Calu3 (cell line): ENCODE results near the gene SLMAP. TPM values are rescaled to one million over a fixed set of nuclear protein-coding genes. Genes with fewer than 3 reads are reported as not detected.

Source experiments
- BruUV-seq: library from RNA; stranded (reverse); fragments of 400-500 nt; replicated peaks from 2 replicates; lab custom pipeline; 2021; lab: Mats Ljungman, UMichigan
- CTCF ChIA-PET: fragments of 300-600 bp; sonication (Branson Sonifier 250); formaldehyde crosslinking; loops from one replicate; lab custom pipeline; 2022; ENCODE audit warnings: antibody characterized with exemption; lab: Charles Lee
- DNase-seq: peaks from one replicate; pipeline ENCODE4 v3.0.0; 2022
- H3K27ac Mint-ChIP-seq: one replicate; pipeline ENCODE4 v1.8.0; 2022; ENCODE audit warnings: mixed read lengths; ENCODE audit not compliant: unreplicated experiment
- H3K27me3 Mint-ChIP-seq: one replicate; pipeline ENCODE4 v1.8.0; 2022; ENCODE audit warnings: mixed read lengths; ENCODE audit not compliant: unreplicated experiment
- H3K36me3 Mint-ChIP-seq: one replicate; pipeline ENCODE4 v1.8.0; 2022; ENCODE audit warnings: mild to moderate bottlenecking, moderate library complexity, mixed read lengths; ENCODE audit not compliant: insufficient read depth, unreplicated experiment
- H3K4me1 Mint-ChIP-seq: one replicate; pipeline ENCODE4 v1.8.0; 2022; ENCODE audit warnings: mild to moderate bottlenecking, low read depth, mixed read lengths; ENCODE audit not compliant: unreplicated experiment
- H3K4me3 Mint-ChIP-seq: one replicate; pipeline ENCODE4 v1.8.0; 2022; ENCODE audit warnings: mild to moderate bottlenecking, low read depth, moderate library complexity, mixed read lengths; ENCODE audit not compliant: unreplicated experiment
- H3K9me3 Mint-ChIP-seq: one replicate; pipeline ENCODE4 v1.8.0; 2022; ENCODE audit warnings: low read depth, mixed read lengths; ENCODE audit not compliant: unreplicated experiment
- intact Hi-C: fragments of 100-400 bp; cut with micrococcal nuclease; formaldehyde crosslinking; loops from one replicate; pipeline ENCODE4 v1.10.0; 2022; ENCODE audit not compliant: unreplicated experiment
- total RNA-seq: library from RNA; stranded (reverse); gene quantifications from 2 replicates; pipeline ENCODE4 v1.2.3, GENCODE V29; 2022
- TF ChIP-seq, protein P1 (sequence below): fragments of 200-600 bp; IDR thresholded peaks from one replicate; pipeline ENCODE4 v1.8.0; 2022; ENCODE audit warnings: antibody characterized with exemption; ENCODE audit not compliant: unreplicated experiment

SLMAP gene
- total RNA-seq, 1 experiment from 2014 or later, result 114 TPM

GRCh38 chr3:57948781-57949242 is 192.7 kb downstream of the SLMAP start:
- no peaks in the 10 kb centered on the region for H3K27me3 Mint-ChIP-seq
- peaks cover 10% of the 10 kb centered on the region for H3K36me3 Mint-ChIP-seq
- no peak for DNase-seq
- intact Hi-C loops, result no loop called here
- TF ChIP-seq, protein P1, sequence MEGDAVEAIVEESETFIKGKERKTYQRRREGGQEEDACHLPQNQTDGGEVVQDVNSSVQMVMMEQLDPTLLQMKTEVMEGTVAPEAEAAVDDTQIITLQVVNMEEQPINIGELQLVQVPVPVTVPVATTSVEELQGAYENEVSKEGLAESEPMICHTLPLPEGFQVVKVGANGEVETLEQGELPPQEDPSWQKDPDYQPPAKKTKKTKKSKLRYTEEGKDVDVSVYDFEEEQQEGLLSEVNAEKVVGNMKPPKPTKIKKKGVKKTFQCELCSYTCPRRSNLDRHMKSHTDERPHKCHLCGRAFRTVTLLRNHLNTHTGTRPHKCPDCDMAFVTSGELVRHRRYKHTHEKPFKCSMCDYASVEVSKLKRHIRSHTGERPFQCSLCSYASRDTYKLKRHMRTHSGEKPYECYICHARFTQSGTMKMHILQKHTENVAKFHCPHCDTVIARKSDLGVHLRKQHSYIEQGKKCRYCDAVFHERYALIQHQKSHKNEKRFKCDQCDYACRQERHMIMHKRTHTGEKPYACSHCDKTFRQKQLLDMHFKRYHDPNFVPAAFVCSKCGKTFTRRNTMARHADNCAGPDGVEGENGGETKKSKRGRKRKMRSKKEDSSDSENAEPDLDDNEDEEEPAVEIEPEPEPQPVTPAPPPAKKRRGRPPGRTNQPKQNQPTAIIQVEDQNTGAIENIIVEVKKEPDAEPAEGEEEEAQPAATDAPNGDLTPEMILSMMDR, result no peak
- H3K4me1 Mint-ChIP-seq, result peaks cover 28% of the 10 kb centered on the region
- CTCF ChIA-PET, result interaction anchor here (0.6 kb wide), 2 partner anchors 324 to 1151 kb away, joined by 3 to 4 read pairs; no protein-coding TSS in a partner anchor
- H3K27ac Mint-ChIP-seq, result no peak overlapping the region
- H3K9me3 Mint-ChIP-seq, result no peaks in the 10 kb centered on the region
- no TSS peak for BruUV-seq
- no peak overlapping the region for H3K4me3 Mint-ChIP-seq

GRCh38 chr3:57949344-57949743 is 193.2 kb downstream of the SLMAP start:
- Mint-ChIP-seq H3K27me3 (no peaks in the 10 kb centered on the region), H3K4me1 (peaks cover 28% of the 10 kb centered on the region), H3K4me3 (no peak overlapping the region), H3K27ac (no peak overlapping the region), H3K36me3 (peaks cover 10% of the 10 kb centered on the region), H3K9me3 (no peaks in the 10 kb centered on the region)
- intact Hi-C loops, result no loop called here
- no peak for DNase-seq
- no TSS peak for BruUV-seq
- TF ChIP-seq, protein P1, result no peak
- CTCF ChIA-PET, result interaction anchor here (0.6 kb wide), 2 partner anchors 323 to 1151 kb away, joined by 3 to 4 read pairs; no protein-coding TSS in a partner anchor

- no TSS peak for BruUV-seq
- intact Hi-C loops, result no loop called here
- Mint-ChIP-seq H3K36me3 (peaks cover 10% of the 10 kb centered on the region), H3K27ac (peak overlapping the region; percentile 72), H3K4me3 (no peak overlapping the region), H3K4me1 (peaks cover 28% of the 10 kb centered on the region), H3K27me3 (no peaks in the 10 kb centered on the region), H3K9me3 (no peaks in the 10 kb centered on the region)
- DNase-seq, result peak; percentile 76
- TF ChIP-seq, protein P1, result peak; percentile 39
- CTCF ChIA-PET, result interaction anchor here (0.9 kb wide), 1 partner anchor 58 kb away, joined by 4 read pairs; the partner anchor contains the start of gene FLNB
Observed at GRCh38 chr3:57949785-57950615, 193.9 kb downstream of the SLMAP start.

DNA sequence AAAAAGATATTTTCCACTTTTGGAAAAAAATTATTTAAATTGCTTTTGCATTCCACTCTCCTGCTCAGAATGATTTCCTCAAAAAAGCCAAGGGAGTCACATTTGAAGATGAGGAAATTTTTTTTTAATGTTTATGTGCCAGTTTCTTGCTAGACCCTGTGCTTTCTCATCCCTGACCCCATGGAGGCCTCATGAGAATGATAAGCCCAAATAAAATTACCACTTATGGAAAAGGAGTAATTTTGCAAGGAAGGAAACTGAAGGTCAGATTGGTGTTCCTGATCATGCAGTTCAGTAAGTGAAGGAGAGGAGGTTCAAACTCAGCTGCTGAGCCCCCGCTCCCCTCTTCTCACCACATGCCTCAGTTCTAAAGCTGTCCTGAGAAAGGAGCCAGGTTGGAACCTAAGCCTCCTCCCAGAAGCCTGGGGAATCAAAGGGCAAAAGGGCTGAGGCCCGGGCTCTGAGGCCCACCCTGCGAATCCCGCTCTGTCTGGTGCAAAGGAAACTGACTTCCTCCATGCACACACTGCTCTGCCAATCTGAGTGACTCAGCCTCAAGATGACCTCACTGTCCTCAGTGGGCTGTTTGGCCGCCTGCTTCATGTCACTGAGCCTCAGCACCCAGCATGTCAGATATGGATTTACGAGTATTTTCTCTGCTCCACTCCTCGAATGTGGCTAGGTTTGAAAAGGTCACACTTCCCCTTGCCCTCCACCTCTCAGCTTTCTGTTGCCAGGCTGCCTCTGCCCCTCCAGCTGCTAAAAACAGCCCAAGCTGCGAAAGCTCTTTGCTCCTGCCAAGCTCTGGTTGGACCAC is 195.2 kb downstream of the SLMAP start:
- intact Hi-C loops, result no loop called here
- TF ChIP-seq, protein P1, result no peak
- CTCF ChIA-PET, result interaction anchor here (0.9 kb wide), 1 partner anchor 57 kb away, joined by 4 read pairs; the partner anchor contains the start of gene FLNB

More for the DNA sequence above, 195.2 kb downstream of the SLMAP start:
- peaks cover 28% of the 10 kb centered on the region for H3K4me1 Mint-ChIP-seq
- H3K27ac Mint-ChIP-seq, result peak overlapping the region; percentile 42
- no peaks in the 10 kb centered on the region for H3K9me3 Mint-ChIP-seq
- no peak overlapping the region for H3K4me3 Mint-ChIP-seq
- peak; percentile 40 for DNase-seq
- peaks cover 10% of the 10 kb centered on the region for H3K36me3 Mint-ChIP-seq
- no peaks in the 10 kb centered on the region for H3K27me3 Mint-ChIP-seq
- BruUV-seq, result no TSS peak
